MM.1S (cell line): Measurements from ENCODE around the gene NOTUM.
A peak's percentile ranks its signal among the peaks of the same experiment; 100 is the strongest.

Experiments used
- DNase-seq: peaks from one replicate; pipeline ENCODE4 v3.0.0-alpha.2; 2015
- H2AFZ ChIP-seq: fragments of 300-600 bp; sonication (generic); 2 replicates; pipeline ENCODE4 v1.6.0; 2016; ENCODE audit warnings: antibody characterized with exemption, low read length
- H3F3A ChIP-seq: fragments of 300-600 bp; sonication (generic); 2 replicates; pipeline ENCODE4 v1.6.1; 2016; ENCODE audit warnings: mild to moderate bottlenecking, antibody characterized with exemption, low read length, moderate library complexity, mixed read lengths; ENCODE audit not compliant: insufficient read depth
- H3K27ac ChIP-seq: fragments of 300-600 bp; sonication (generic); 2 replicates; pipeline ENCODE4 v1.5.1; 2016; ENCODE audit warnings: mild to moderate bottlenecking, low read length
- H3K27me3 ChIP-seq: fragments of 300-600 bp; sonication (generic); replicated peaks from 2 replicates; pipeline ENCODE4 v1.6.0; 2016; ENCODE audit warnings: low read length; ENCODE audit not compliant: insufficient read depth
- H3K36me3 ChIP-seq: fragments of 300-600 bp; sonication (generic); replicated peaks from 2 replicates; pipeline ENCODE4 v1.6.1; 2016; ENCODE audit warnings: mild to moderate bottlenecking, low read length, mixed read lengths; ENCODE audit not compliant: insufficient read depth
- H3K4me1 ChIP-seq: fragments of 300-600 bp; sonication (generic); 2 replicates; pipeline ENCODE4 v1.6.1; 2016; ENCODE audit warnings: low read length, mixed read lengths
- H3K4me2 ChIP-seq: fragments of 300-600 bp; sonication (generic); 2 replicates; pipeline ENCODE4 v1.6.0; 2016; ENCODE audit warnings: low read depth, low read length
- H3K4me3 ChIP-seq: fragments of 300-600 bp; sonication (generic); 2 replicates; pipeline ENCODE4 v1.5.1; 2016; ENCODE audit warnings: low read length, mixed read lengths
- H3K79me2 ChIP-seq: fragments of 300-600 bp; sonication (generic); 2 replicates; pipeline ENCODE4 v1.6.1; 2016; ENCODE audit warnings: mixed run types, low read length, mixed read lengths
- H3K9ac ChIP-seq: fragments of 300-600 bp; sonication (generic); 2 replicates; pipeline ENCODE4 v1.6.1; 2016; ENCODE audit warnings: low read length, mixed read lengths
- H3K9me2 ChIP-seq: fragments of 300-600 bp; sonication (generic); replicated peaks from 2 replicates; pipeline ENCODE4 v1.6.1; 2016; ENCODE audit warnings: mild to moderate bottlenecking, low read length, mixed read lengths; ENCODE audit not compliant: insufficient read depth
- H3K9me3 ChIP-seq: fragments of 300-600 bp; sonication (generic); replicated peaks from 2 replicates; pipeline ENCODE4 v1.6.1; 2016; ENCODE audit warnings: mild to moderate bottlenecking, low read length, mixed read lengths; ENCODE audit not compliant: insufficient read depth
- H4K20me1 ChIP-seq: fragments of 300-600 bp; sonication (generic); 2 replicates; pipeline ENCODE4 v1.6.1; 2016; ENCODE audit warnings: mild to moderate bottlenecking, low read length, moderate library complexity, mixed read lengths; ENCODE audit not compliant: insufficient read depth
- CTCF ChIP-seq: fragments of 300-600 bp; sonication (generic); IDR thresholded peaks from 2 replicates; pipeline ENCODE4 v1.5.1; 2016; ENCODE audit warnings: antibody characterized with exemption, low read length, mixed read lengths
- EZH2 ChIP-seq: fragments of 300-600 bp; sonication (generic); optimal IDR thresholded peaks from 2 replicates; pipeline ENCODE3; 2017; ENCODE audit warnings: low read depth, mild to moderate bottlenecking, antibody characterized with exemption, low read length, mixed read lengths
- EZH2phosphoT487 ChIP-seq: fragments of 300-600 bp; sonication (generic); IDR thresholded peaks from 2 replicates; pipeline ENCODE4 v1.6.1; 2018; ENCODE audit warnings: antibody characterized with exemption, low read length

The NOTUM gene

GRCh38 chr17:81939881-81940385 lies 21.1 kb downstream of the NOTUM start:
- Histone ChIP-seq H3F3A (no peaks in the 10 kb centered on the region), H3K27ac (no peak overlapping the region), H3K27me3 (peaks cover 33% of the 10 kb centered on the region), H4K20me1 (no peaks in the 10 kb centered on the region), H3K4me1 (no peaks in the 10 kb centered on the region), H3K9me2 (no peaks in the 10 kb centered on the region), H3K4me3 (no peak overlapping the region), H2AFZ (no peak overlapping the region), H3K9me3 (no peaks in the 10 kb centered on the region), H3K4me2 (no peak overlapping the region), H3K9ac (no peak overlapping the region), H3K36me3 (no peaks in the 10 kb centered on the region), H3K79me2 (peaks cover 12% of the 10 kb centered on the region)
- no peak for TF ChIP-seq EZH2phosphoT487
- no peak for TF ChIP-seq CTCF
- no peak for TF ChIP-seq EZH2
- DNase-seq = no peak

GRCh38 chr17:81939218-81939617 lies 21.8 kb downstream of the NOTUM start:
- Histone ChIP-seq H3K9ac (no peak overlapping the region), H4K20me1 (no peaks in the 10 kb centered on the region), H3K9me2 (no peaks in the 10 kb centered on the region), H3K4me3 (no peak overlapping the region), H3K9me3 (no peaks in the 10 kb centered on the region), H3F3A (no peaks in the 10 kb centered on the region), H3K4me1 (no peaks in the 10 kb centered on the region), H3K79me2 (peaks cover 12% of the 10 kb centered on the region), H3K4me2 (no peak overlapping the region), H3K27ac (no peak overlapping the region), H3K36me3 (no peaks in the 10 kb centered on the region), H2AFZ (no peak overlapping the region), H3K27me3 (peaks cover 33% of the 10 kb centered on the region)
- TF ChIP-seq CTCF (no peak), EZH2 (no peak), EZH2phosphoT487 (no peak)
- DNase-seq = no peak

DNA sequence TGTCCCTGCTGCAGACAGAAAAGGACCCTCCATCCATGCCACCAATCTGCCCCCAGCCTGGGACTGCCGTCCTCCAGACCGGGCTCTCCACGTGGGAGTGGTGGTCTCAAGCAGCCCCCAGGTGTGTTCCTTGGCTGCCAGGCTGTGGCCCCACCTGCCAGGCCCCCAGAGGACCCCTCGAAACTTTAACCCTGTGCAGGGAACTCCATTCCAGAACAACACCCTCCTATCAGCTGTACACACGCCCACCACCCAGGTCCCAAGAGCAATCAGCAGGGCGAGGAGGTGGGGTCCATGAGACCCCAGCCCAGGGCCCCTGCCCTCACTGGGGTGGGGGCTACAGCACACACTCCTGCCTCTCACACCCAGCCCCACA lies 25.3 kb downstream of the NOTUM start:
- H3K9me2 ChIP-seq = no peaks in the 10 kb centered on the region
- H3K9me3 ChIP-seq = no peaks in the 10 kb centered on the region
- no peaks in the 10 kb centered on the region for H4K20me1 ChIP-seq
- H3K27ac ChIP-seq = no peak overlapping the region
- no peak for DNase-seq
- peak overlapping the region; percentile 18; the same call in 1 of the 2 replicates for H3K4me2 ChIP-seq
- no peak overlapping the region for H3K9ac ChIP-seq
- peaks cover 25% of the 10 kb centered on the region for H3K27me3 ChIP-seq
- H3F3A ChIP-seq = no peaks in the 10 kb centered on the region
- H3K4me3 ChIP-seq = no peak overlapping the region
- TF ChIP-seq EZH2 (no peak), CTCF (no peak), EZH2phosphoT487 (no peak)
- H3K4me1 ChIP-seq = no peaks in the 10 kb centered on the region
- peaks cover 12% of the 10 kb centered on the region for H3K79me2 ChIP-seq
- no peaks in the 10 kb centered on the region for H3K36me3 ChIP-seq
- H2AFZ ChIP-seq = no peak overlapping the region
